ENCODE results near the gene PTPRD.

The PTPRD gene

GRCh38 chr9:8356406-8356805 is 2256.4 kb downstream of the PTPRD start:
- Histone ChIP-seq H3K4me1 (ENCODE audit: control insufficient read depth, insufficient read depth, low read length) (no peaks in the 10 kb centered on the region), H3K27ac (ENCODE audit: extremely low read depth, low read depth, low read length) (no peak overlapping the region), H3K36me3 (ENCODE audit: control insufficient read depth in 2 of 2, insufficient read depth in 1 of 2, low read length in 2 of 2) (no peaks in the 10 kb centered on the region), H3K9me3 (ENCODE audit: control insufficient read depth, insufficient read depth, low read depth, low read length) (no peaks in the 10 kb centered on the region), H3K4me3 (ENCODE audit: low read depth, low read length) (no peak overlapping the region)
- ChIA-PET POLR2A (no interaction called here), CTCF (no interaction called here)
- no peak for TF ChIP-seq REPIN1 (tag by site-specific recombination; IDR thresholded peaks at IDR 0.05; ENCODE audit: low read depth)
- TF ChIP-seq ZNF596 (tag by site-specific recombination; IDR thresholded peaks at IDR 0.05), result no peak
- no peak for TF ChIP-seq ZNF214 (tag by site-specific recombination; IDR thresholded peaks at IDR 0.05; ENCODE audit: borderline replicate concordance)
- no peak for TF ChIP-seq ZNF623 (tag by site-specific recombination; IDR thresholded peaks at IDR 0.05)
- TF ChIP-seq ZNF157 (tag by site-specific recombination; IDR thresholded peaks at IDR 0.05), result no peak
- TF ChIP-seq ZBTB10 (tag by site-specific recombination; IDR thresholded peaks at IDR 0.05), result no peak
- no peak for TF ChIP-seq ZNF394 (tag by site-specific recombination; IDR thresholded peaks at IDR 0.05; ENCODE audit: borderline replicate concordance)
- no peak for TF ChIP-seq ZNF274 (IDR thresholded peaks at IDR 0.05; ENCODE audit: low read length)
- no peak for TF ChIP-seq ZNF274 (tag by site-specific recombination; IDR thresholded peaks at IDR 0.05; ENCODE audit: borderline replicate concordance)
- no peak for TF ChIP-seq ZNF416 (tag by site-specific recombination; IDR thresholded peaks at IDR 0.05)
- no peak for TF ChIP-seq ZNF354C (tag by site-specific recombination; IDR thresholded peaks at IDR 0.05; ENCODE audit: borderline replicate concordance, low read depth)
- no peak for TF ChIP-seq YY1 (tag by site-specific recombination; IDR thresholded peaks at IDR 0.05)
- TF ChIP-seq SP7 (tag by site-specific recombination; IDR thresholded peaks at IDR 0.05), result no peak
- TF ChIP-seq SP2 (tag by site-specific recombination; IDR thresholded peaks at IDR 0.05), result no peak
- TF ChIP-seq ZSCAN4 (tag by site-specific recombination; IDR thresholded peaks at IDR 0.05), result no peak
- TF ChIP-seq ZNF639 (tag by site-specific recombination; IDR thresholded peaks at IDR 0.05), result no peak
- no peak for TF ChIP-seq ZNF837 (tag by site-specific recombination; IDR thresholded peaks at IDR 0.05)
- no peak for TF ChIP-seq ZNF239 (tag by site-specific recombination; IDR thresholded peaks at IDR 0.05)

- Histone ChIP-seq H3K36me3 (ENCODE audit: control insufficient read depth in 2 of 2, insufficient read depth in 1 of 2, low read length in 2 of 2) (no peaks in the 10 kb centered on the region), H3K9me3 (ENCODE audit: control insufficient read depth, insufficient read depth, low read depth, low read length) (no peaks in the 10 kb centered on the region), H3K4me3 (ENCODE audit: low read depth, low read length) (no peak overlapping the region), H3K27ac (ENCODE audit: extremely low read depth, low read depth, low read length) (no peak overlapping the region), H3K4me1 (ENCODE audit: control insufficient read depth, insufficient read depth, low read length) (no peaks in the 10 kb centered on the region)
- POLR2A ChIA-PET, result no interaction called here
- CTCF ChIA-PET, result interaction anchor here (0.6 kb wide), 1 partner anchor 50 kb away, joined by 3 read pairs; no protein-coding TSS in a partner anchor
- TF ChIP-seq FEZF1 (tag by site-specific recombination; IDR thresholded peaks at IDR 0.05) (no peak), ZNF37A (tag by site-specific recombination; IDR thresholded peaks at IDR 0.05) (no peak), ELK4 (IDR thresholded peaks at IDR 0.05; ENCODE audit: borderline replicate concordance, low read depth, low read length) (no peak), ZNF2 (tag by site-specific recombination; IDR thresholded peaks at IDR 0.05) (no peak), ZNF658 (tag by site-specific recombination; IDR thresholded peaks at IDR 0.05) (no peak), ZNF274 (IDR thresholded peaks at IDR 0.05; ENCODE audit: low read length) (no peak), ZNF274 (tag by site-specific recombination; IDR thresholded peaks at IDR 0.05; ENCODE audit: borderline replicate concordance) (no peak), CTCF (tag by site-specific recombination; IDR thresholded peaks at IDR 0.05) (no peak), ZNF792 (tag by site-specific recombination; IDR thresholded peaks at IDR 0.05) (no peak)
Measured at GRCh38 chr9:8351436-8351835, 2261.4 kb downstream of the PTPRD start.
